HepG2 (cell line): ENCODE measurements around the gene COQ8A. TPM values are rescaled to one million over a fixed set of nuclear protein-coding genes. Genes with fewer than 3 reads are reported as not detected.

Experiments used
- ATAC-seq: fragments of 200-7000 bp; cut with Tn5 transposase; 3 replicates; pipeline ENCODE4 v1.9.1; 2020; ENCODE audit warnings: mild to moderate bottlenecking, moderate library complexity
- BruUV-seq: library from RNA; stranded (reverse); fragments of 400-500 nt; replicated peaks from 2 replicates; lab custom pipeline; 2021; lab: Mats Ljungman, UMichigan
- CTCF ChIA-PET: fragments of 300-600 bp; formaldehyde crosslinking; extraction: SDS; loops from one replicate; lab custom pipeline; 2021; ENCODE audit warnings: low total read pairs, inconsistent platforms, low intra/inter-chr PET ratio; lab: Yijun Ruan, JAX
- POLR2A ChIA-PET: fragments of 350-600 bp; sonication (Branson Sonifier 250); formaldehyde crosslinking; loops from one replicate; lab custom pipeline; 2020; ENCODE audit warnings: antibody characterized with exemption, inconsistent platforms; lab: Yijun Ruan, JAX
- DNase-seq: peaks from one replicate; pipeline ENCODE4 v3.0.0-alpha.2; 2015; ENCODE audit warnings: low spot score
- FAIRE-seq: peaks from 3 replicates; lab custom pipeline; 2011; peaks lifted over from hg19 to GRCh38; lab: Jason Lieb, UNC
- H2AFZ ChIP-seq: one replicate; pipeline ENCODE4 v1.6.1; 2011; ENCODE audit warnings: low read length, inconsistent platforms
- H3K27ac ChIP-seq: fragments of 300-600 bp; 3 replicates; pipeline ENCODE4 v1.8.0; 2011; ENCODE audit warnings: mixed run types, mild to moderate bottlenecking, mixed read lengths, low read length, inconsistent platforms; ENCODE audit not compliant: insufficient read depth; ENCODE audit errors: extremely low read length
- H3K27me3 ChIP-seq, 2 experiments: fragments of 200-600 bp in 1 of 2; 2 replicates in 1 of 2; 3 replicates in 1 of 2; pipeline versions ENCODE4 v1.6.0 to v1.8.0; 2011; ENCODE audit warnings: low read length in 2 of 2, mild to moderate bottlenecking in 2 of 2, moderate library complexity in 2 of 2, inconsistent platforms in 1 of 2; ENCODE audit not compliant: insufficient read depth in 2 of 2, control insufficient read depth in 1 of 2
- H3K36me3 ChIP-seq, 2 experiments: fragments of 200-600 bp in 1 of 2; replicated peaks in 1 of 2; 2 replicates in 1 of 2; 3 replicates in 1 of 2; pipeline versions ENCODE4 v1.5.1 to v1.8.0; 2011; ENCODE audit warnings: low read length in 2 of 2, inconsistent platforms in 1 of 2; ENCODE audit not compliant: insufficient read depth in 2 of 2, control insufficient read depth in 1 of 2
- H3K4me1 ChIP-seq: 2 replicates; pipeline ENCODE4 v1.5.1; 2012; ENCODE audit warnings: low read length, inconsistent platforms; ENCODE audit not compliant: insufficient read depth
- H3K4me2 ChIP-seq: 2 replicates; pipeline ENCODE4 v1.6.0; 2011; ENCODE audit warnings: low read depth, low read length, inconsistent platforms
- H3K4me3 ChIP-seq, 3 experiments: fragments of 200-600 bp in 1 of 3; sonication (generic), shearing (Covaris generic) in 1 of 3; replicated peaks in 1 of 3; 2 replicates each; pipeline ENCODE4 v1.5.1; 2011 to 2016; ENCODE audit warnings: low read length in 3 of 3, inconsistent platforms in 2 of 3, low read depth in 2 of 3, mild to moderate bottlenecking in 2 of 3, control low read depth in 1 of 3, mixed read lengths in 1 of 3; ENCODE audit not compliant: insufficient read depth in 1 of 3
- H3K79me2 ChIP-seq: one replicate; pipeline ENCODE4 v1.6.1; 2011; ENCODE audit warnings: low read length, inconsistent platforms; ENCODE audit not compliant: insufficient read depth
- H3K9ac ChIP-seq: 2 replicates; pipeline ENCODE4 v1.6.0; 2011; ENCODE audit warnings: mild to moderate bottlenecking, low read depth, low read length, inconsistent platforms; ENCODE audit not compliant: insufficient read depth
- H3K9me3 ChIP-seq: 2 replicates; pipeline ENCODE4 v1.5.1; 2012; ENCODE audit warnings: mild to moderate bottlenecking, low read length
- H4K20me1 ChIP-seq: 2 replicates; pipeline ENCODE4 v1.6.0; 2011; ENCODE audit warnings: inconsistent platforms, mild to moderate bottlenecking, low read length, moderate library complexity; ENCODE audit not compliant: insufficient read depth
- ATRX ChIP-seq: sonication (generic); formaldehyde crosslinking; IDR thresholded peaks from 2 replicates; pipeline ENCODE4 v1.4.0; 2020; ENCODE audit warnings: missing genetic modification reagents, borderline replicate concordance
- NFE2 ChIP-seq: sonication (generic); formaldehyde crosslinking; IDR thresholded peaks from 2 replicates; pipeline ENCODE4 v1.4.0; 2020; ENCODE audit warnings: missing genetic modification reagents
- NPAS2 ChIP-seq: sonication (generic); formaldehyde crosslinking; IDR thresholded peaks from 2 replicates; pipeline ENCODE4 v1.8.0; 2022; ENCODE audit warnings: mild to moderate bottlenecking, missing genetic modification reagents, borderline replicate concordance
- PHF5A ChIP-seq: IDR thresholded peaks from one replicate; pipeline ENCODE4 v1.6.1; 2018; ENCODE audit warnings: low read depth, missing genetic modification reagents; ENCODE audit not compliant: unreplicated experiment
- ZFP91 ChIP-seq: sonication (generic); formaldehyde crosslinking; IDR thresholded peaks from 2 replicates; pipeline ENCODE4 v1.9.0; 2022; ENCODE audit warnings: missing genetic modification reagents, mild to moderate bottlenecking, borderline replicate concordance
- ZIK1 ChIP-seq: sonication (generic); formaldehyde crosslinking; IDR thresholded peaks from 2 replicates; pipeline ENCODE4 v1.5.0; 2020; ENCODE audit warnings: mild to moderate bottlenecking, low read depth, missing genetic modification reagents, borderline replicate concordance
- ZNF296 ChIP-seq: sonication (generic); formaldehyde crosslinking; conservative IDR thresholded peaks from 2 replicates; pipeline ENCODE4 v1.5.0; 2020; ENCODE audit warnings: mild to moderate bottlenecking, missing genetic modification reagents
- WGBS: methylation state at CpG from one replicate; pipeline ENCODE4 v1.1.6; 2017; ENCODE audit warnings: low lambda C conversion rate; 5-methylcytosine and 5-hydroxymethylcytosine counted together
- in situ Hi-C: cut with HindIII; loops from 2 replicates; pipeline ENCODE4 v1.10.0; 2017; ENCODE audit warnings: low pct_unique_long_range_greater_than_20kb; ENCODE audit not compliant: extremely low pct_ligation_motif_present
- intact Hi-C: fragments of 100-400 bp; cut with micrococcal nuclease; formaldehyde crosslinking; loops from one replicate; pipeline ENCODE4 v1.10.0; 2022; ENCODE audit not compliant: unreplicated experiment
- polyA plus RNA-seq, 8 experiments: library from polyadenylated mRNA; depleted of rRNA in 3 of 8; stranded (reverse) in 7 of 8; unstranded in 1 of 8; fragments of >200 nt; fragmentation: Illumina TruSeq in 4 of 8; extraction: Trizol in 4 of 8; gene quantifications; 2 replicates each; pipeline versions ENCODE4 v1.2.1 to v1.2.3, GENCODE V29; 2011 to 2016; ENCODE audit warnings: low read depth in 4 of 8, missing spikeins in 1 of 8, mixed read lengths in 1 of 8; ENCODE audit not compliant: insufficient read depth in 1 of 8
- total RNA-seq, 5 experiments: library from RNA; depleted of rRNA; stranded (reverse); fragments of >200 nt; fragmentation: Illumina TruSeq; extraction: Trizol; gene quantifications; 2 replicates each; pipeline ENCODE4 v1.2.3, GENCODE V29; 2016; ENCODE audit warnings: low read depth in 1 of 5
- TF ChIP-seq, protein P1 (sequence below): sonication (generic); formaldehyde crosslinking; IDR thresholded peaks from 2 replicates; pipeline ENCODE4 v1.5.0; 2020; ENCODE audit warnings: mild to moderate bottlenecking, missing genetic modification reagents, moderate library complexity
- TF ChIP-seq, protein P2 (sequence below), 2 experiments: sonication (generic) in 1 of 2; formaldehyde crosslinking in 1 of 2; IDR thresholded peaks; 2 replicates each; pipeline versions ENCODE4 v1.6.1 to v1.9.0; 2014 to 2022; ENCODE audit warnings: antibody characterized with exemption in 1 of 2, borderline replicate concordance in 1 of 2, inconsistent platforms in 1 of 2, low read depth in 1 of 2, missing genetic modification reagents in 1 of 2

The COQ8A gene
- total and polyA plus RNA-seq, 2 of the 13 experiments (the other 11 are each of a cell fraction or from before 2014, with no cell fraction given): 60.4 to 88.7 TPM

DNA sequence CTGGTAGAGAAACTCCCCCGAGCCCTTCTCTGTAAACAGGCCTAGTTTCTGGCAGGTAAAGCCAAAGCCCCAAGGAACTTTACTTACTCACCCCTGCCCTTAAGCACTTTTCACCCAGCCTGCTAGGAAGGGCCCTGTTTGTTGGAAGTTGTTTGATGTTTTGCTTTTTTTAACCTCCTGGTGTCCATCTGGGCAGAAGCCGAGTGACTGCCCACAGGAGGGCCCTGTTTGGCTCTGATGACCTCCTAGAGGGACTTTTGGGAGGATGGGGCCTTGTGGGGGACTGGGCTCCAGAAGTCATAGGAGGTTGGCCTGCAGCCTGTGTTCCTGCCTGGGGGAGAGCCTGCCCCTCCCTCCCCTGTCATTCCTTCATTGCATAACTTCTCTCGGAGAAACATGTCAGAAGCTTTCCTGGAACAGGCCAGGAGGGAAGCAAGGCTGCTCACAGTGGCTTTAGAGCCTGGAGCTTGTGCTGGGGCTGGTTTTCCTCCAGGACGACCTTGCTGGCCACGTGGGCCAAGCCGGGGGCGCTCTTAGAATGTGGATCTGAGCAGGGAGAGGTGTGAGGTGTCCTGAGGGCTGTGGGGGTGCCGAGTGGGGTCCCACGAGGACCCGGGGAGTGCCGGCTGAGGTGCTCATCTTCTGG lies 33.9 kb downstream of the COQ8A start (continued):
- TF ChIP-seq, protein P1, sequence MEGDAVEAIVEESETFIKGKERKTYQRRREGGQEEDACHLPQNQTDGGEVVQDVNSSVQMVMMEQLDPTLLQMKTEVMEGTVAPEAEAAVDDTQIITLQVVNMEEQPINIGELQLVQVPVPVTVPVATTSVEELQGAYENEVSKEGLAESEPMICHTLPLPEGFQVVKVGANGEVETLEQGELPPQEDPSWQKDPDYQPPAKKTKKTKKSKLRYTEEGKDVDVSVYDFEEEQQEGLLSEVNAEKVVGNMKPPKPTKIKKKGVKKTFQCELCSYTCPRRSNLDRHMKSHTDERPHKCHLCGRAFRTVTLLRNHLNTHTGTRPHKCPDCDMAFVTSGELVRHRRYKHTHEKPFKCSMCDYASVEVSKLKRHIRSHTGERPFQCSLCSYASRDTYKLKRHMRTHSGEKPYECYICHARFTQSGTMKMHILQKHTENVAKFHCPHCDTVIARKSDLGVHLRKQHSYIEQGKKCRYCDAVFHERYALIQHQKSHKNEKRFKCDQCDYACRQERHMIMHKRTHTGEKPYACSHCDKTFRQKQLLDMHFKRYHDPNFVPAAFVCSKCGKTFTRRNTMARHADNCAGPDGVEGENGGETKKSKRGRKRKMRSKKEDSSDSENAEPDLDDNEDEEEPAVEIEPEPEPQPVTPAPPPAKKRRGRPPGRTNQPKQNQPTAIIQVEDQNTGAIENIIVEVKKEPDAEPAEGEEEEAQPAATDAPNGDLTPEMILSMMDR (CRISPR knock-in tag): peak; percentile 22

- peaks cover 23% of the 10 kb centered on the region for H3K79me2 ChIP-seq
- DNase-seq: peak; percentile 83
- peak; percentile 92 for FAIRE-seq
- H3K27ac ChIP-seq: peak overlapping the region; percentile 74
- peaks cover 41% of the 10 kb centered on the region for H3K4me1 ChIP-seq
- H3K4me3 ChIP-seq: peak overlapping the region; percentile 42 to 53 (median 44)
- ChIA-PET CTCF (interaction anchor here (0.8 kb wide), 1 partner anchor 30 kb away, joined by 3 read pairs; no protein-coding TSS in a partner anchor), POLR2A (interaction anchor here (1.9 to 2.6 kb wide), 4 partner anchors 9 to 36 kb away, joined by 6 to 46 read pairs (median 21); partner anchors contain the start of gene COQ8A)
- H4K20me1 ChIP-seq: peaks cover 11% of the 10 kb centered on the region; the same call in 1 of the 2 replicates
- in situ Hi-C loops: no loop called here
- intact Hi-C loops: loop anchor here (1.0 to 2.0 kb wide), 3 partner anchors 16 to 62 kb away; no protein-coding TSS in a partner anchor
- no peak overlapping the region for H2AFZ ChIP-seq
- peaks cover 15 to 37% of the 10 kb centered on the region in 2 experiments for H3K36me3 ChIP-seq
- peaks cover 6% of the 10 kb centered on the region; the same call in 1 of the 2 replicates for H3K9me3 ChIP-seq
- peak overlapping the region; percentile 45 for H3K9ac ChIP-seq
- WGBS: 0% methylated on average over 3 of the region's 14 CpGs
- no peaks in the 10 kb centered on the region; a peak in 1 of 5 replicates for H3K27me3 ChIP-seq
- no TSS peak for BruUV-seq
- H3K4me2 ChIP-seq: peak overlapping the region; percentile 65
- ATAC-seq: peak; percentile 95
- TF ChIP-seq ATRX (no peak), ZIK1 (CRISPR knock-in tag) (no peak), NPAS2 (CRISPR knock-in tag) (no peak), NFE2 (CRISPR knock-in tag) (no peak), ZNF296 (CRISPR knock-in tag) (0 out of 2 replicates have a peak, but pooled peaks have one; percentile 42), ZFP91 (CRISPR knock-in tag) (peak; percentile 56; the same call in 1 of the 2 replicates), PHF5A (CRISPR knock-in tag) (no peak)
- TF ChIP-seq, protein P2, sequence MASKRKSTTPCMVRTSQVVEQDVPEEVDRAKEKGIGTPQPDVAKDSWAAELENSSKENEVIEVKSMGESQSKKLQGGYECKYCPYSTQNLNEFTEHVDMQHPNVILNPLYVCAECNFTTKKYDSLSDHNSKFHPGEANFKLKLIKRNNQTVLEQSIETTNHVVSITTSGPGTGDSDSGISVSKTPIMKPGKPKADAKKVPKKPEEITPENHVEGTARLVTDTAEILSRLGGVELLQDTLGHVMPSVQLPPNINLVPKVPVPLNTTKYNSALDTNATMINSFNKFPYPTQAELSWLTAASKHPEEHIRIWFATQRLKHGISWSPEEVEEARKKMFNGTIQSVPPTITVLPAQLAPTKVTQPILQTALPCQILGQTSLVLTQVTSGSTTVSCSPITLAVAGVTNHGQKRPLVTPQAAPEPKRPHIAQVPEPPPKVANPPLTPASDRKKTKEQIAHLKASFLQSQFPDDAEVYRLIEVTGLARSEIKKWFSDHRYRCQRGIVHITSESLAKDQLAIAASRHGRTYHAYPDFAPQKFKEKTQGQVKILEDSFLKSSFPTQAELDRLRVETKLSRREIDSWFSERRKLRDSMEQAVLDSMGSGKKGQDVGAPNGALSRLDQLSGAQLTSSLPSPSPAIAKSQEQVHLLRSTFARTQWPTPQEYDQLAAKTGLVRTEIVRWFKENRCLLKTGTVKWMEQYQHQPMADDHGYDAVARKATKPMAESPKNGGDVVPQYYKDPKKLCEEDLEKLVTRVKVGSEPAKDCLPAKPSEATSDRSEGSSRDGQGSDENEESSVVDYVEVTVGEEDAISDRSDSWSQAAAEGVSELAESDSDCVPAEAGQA (IDR thresholded peaks at IDR 0.05; ENCODE audit: low read depth): no peak
- TF ChIP-seq, protein P2 (CRISPR knock-in tag; IDR thresholded peaks at IDR 0.05; ENCODE audit: borderline replicate concordance): no peak
These were observed 34.6 kb downstream of the COQ8A start for GRCh38 chr1:226974544-226975258.
